Endothelial cell of umbilical vein (primary cell): ENCODE measurements around the gene PCNA. TPM values are rescaled to one million over a fixed set of nuclear protein-coding genes. Genes with fewer than 3 reads are reported as not detected.

Source experiments
- BruUV-seq: library from RNA; stranded (reverse); fragments of 400-500 nt; replicated peaks from 2 replicates; lab custom pipeline; 2021; lab: Mats Ljungman, UMichigan
- CTCF ChIA-PET: fragments of 300-600, 350-600 bp; sonication (Branson Sonifier 250); formaldehyde crosslinking; loops from one replicate; lab custom pipeline; 2021; ENCODE audit warnings: antibody characterized with exemption, inconsistent platforms; lab: Charles Lee
- POLR2A ChIA-PET: fragments of 300-600, 350-600 bp; sonication (Branson Sonifier 250); formaldehyde crosslinking; loops from one replicate; lab custom pipeline; 2021; ENCODE audit warnings: antibody characterized with exemption, inconsistent platforms; lab: Charles Lee
- DNase-seq: peaks from one replicate; pipeline ENCODE4 v3.0.0-alpha.2; 2011; ENCODE audit warnings: low read depth, low spot score
- FAIRE-seq: peaks from 2 replicates; lab custom pipeline; 2011; peaks lifted over from hg19 to GRCh38; lab: Jason Lieb, UNC
- H2AFZ ChIP-seq: 2 replicates; pipeline ENCODE4 v1.6.0; 2012; ENCODE audit warnings: low read depth, low read length, control low read depth, inconsistent platforms
- H3K27ac ChIP-seq: 2 replicates; pipeline ENCODE4 v1.5.1; 2011; ENCODE audit warnings: low read depth, mild to moderate bottlenecking, control low read depth, low read length, moderate library complexity; ENCODE audit not compliant: insufficient read depth
- H3K27me3 ChIP-seq, 2 experiments: 2 replicates each; pipeline versions ENCODE4 v1.6.0 to v1.6.1; 2011; ENCODE audit warnings: low read length in 2 of 2, mixed read lengths in 1 of 2; ENCODE audit not compliant: control insufficient read depth in 2 of 2, insufficient read depth in 2 of 2
- H3K36me3 ChIP-seq, 2 experiments: 2 replicates in 1 of 2; 3 replicates in 1 of 2; pipeline ENCODE4 v1.5.1; 2011; ENCODE audit warnings: low read length in 2 of 2, mild to moderate bottlenecking in 1 of 2, moderate library complexity in 1 of 2; ENCODE audit not compliant: control insufficient read depth in 2 of 2, insufficient read depth in 2 of 2; ENCODE audit errors: extremely low read depth in 1 of 2
- H3K4me1 ChIP-seq: 3 replicates; pipeline ENCODE4 v1.5.1; 2011; ENCODE audit warnings: mild to moderate bottlenecking, low read length; ENCODE audit not compliant: control insufficient read depth, insufficient read depth; ENCODE audit errors: extremely low read depth
- H3K4me2 ChIP-seq: 2 replicates; pipeline ENCODE4 v1.6.1; 2011; ENCODE audit warnings: low read length, control low read depth, mixed read lengths; ENCODE audit not compliant: insufficient read depth
- H3K4me3 ChIP-seq, 3 experiments: fragments of 200-600 bp in 1 of 3; sonication (generic), shearing (Covaris generic) in 1 of 3; replicated peaks in 1 of 3; 2 replicates each; pipeline ENCODE4 v1.5.1; 2011 to 2016; ENCODE audit warnings: control low read depth in 3 of 3, low read length in 3 of 3, mild to moderate bottlenecking in 2 of 3, inconsistent platforms in 1 of 3, low read depth in 1 of 3, moderate library complexity in 1 of 3; ENCODE audit not compliant: insufficient read depth in 1 of 3
- H3K79me2 ChIP-seq: 2 replicates; pipeline ENCODE4 v1.6.0; 2012; ENCODE audit warnings: low read length, inconsistent platforms; ENCODE audit not compliant: control insufficient read depth, insufficient read depth
- H3K9ac ChIP-seq: replicated peaks from 2 replicates; pipeline ENCODE3; 2011; ENCODE audit warnings: low read length, control low read depth; ENCODE audit not compliant: insufficient read depth; ENCODE audit errors: extremely low read depth
- H3K9me1 ChIP-seq: replicated peaks from 3 replicates; pipeline ENCODE4 v1.6.0; 2011; ENCODE audit warnings: mild to moderate bottlenecking, low read length; ENCODE audit not compliant: control insufficient read depth, insufficient read depth; ENCODE audit errors: extremely low read depth
- H3K9me3 ChIP-seq: replicated peaks from 2 replicates; pipeline ENCODE4 v1.5.1; 2012; ENCODE audit warnings: low read length, inconsistent platforms; ENCODE audit not compliant: control insufficient read depth, insufficient read depth
- H4K20me1 ChIP-seq: replicated peaks from 2 replicates; pipeline ENCODE3; 2011; ENCODE audit warnings: mild to moderate bottlenecking, low read length; ENCODE audit not compliant: control insufficient read depth, insufficient read depth; ENCODE audit errors: extremely low read depth
- EZH2 ChIP-seq: IDR thresholded peaks from 2 replicates; pipeline ENCODE4 v1.6.1; 2012; ENCODE audit warnings: borderline replicate concordance, low read depth, mild to moderate bottlenecking, moderate library complexity, low read length, inconsistent platforms; ENCODE audit not compliant: severe bottlenecking
- FOS ChIP-seq: IDR thresholded peaks from 2 replicates; pipeline ENCODE4 v1.6.1; 2011; ENCODE audit warnings: mild to moderate bottlenecking, low read length, moderate library complexity, borderline replicate concordance; ENCODE audit not compliant: insufficient read depth
- GATA2 ChIP-seq: IDR thresholded peaks from 2 replicates; pipeline ENCODE4 v1.7.0; 2011; ENCODE audit warnings: low read depth, mild to moderate bottlenecking, moderate library complexity, mixed read lengths, low read length; ENCODE audit not compliant: insufficient read length, insufficient read depth
- JUN ChIP-seq: IDR thresholded peaks from 2 replicates; pipeline ENCODE4 v1.6.1; 2011; ENCODE audit warnings: borderline replicate concordance, low read depth; ENCODE audit not compliant: insufficient read length, insufficient read depth
- MAX ChIP-seq: IDR thresholded peaks from 2 replicates; pipeline ENCODE4 v1.6.1; 2011; ENCODE audit not compliant: insufficient read depth, insufficient read length
- MYC ChIP-seq: IDR thresholded peaks from one replicate; pipeline ENCODE4 v1.6.1; 2011; ENCODE audit warnings: mild to moderate bottlenecking, low read depth, low read length
- POLR2A ChIP-seq: IDR thresholded peaks from 2 replicates; pipeline ENCODE4 v1.6.1; 2012; ENCODE audit warnings: low read depth, mild to moderate bottlenecking, control low read depth, low read length
- POLR2AphosphoS5 ChIP-seq: IDR thresholded peaks from 2 replicates; pipeline ENCODE4 v1.6.1; 2012; ENCODE audit warnings: low read depth, mild to moderate bottlenecking, control low read depth, low read length, moderate library complexity; ENCODE audit not compliant: insufficient read depth
- dilution Hi-C: fragments of 300-500 bp; cut with MboI; formaldehyde crosslinking; loops from one replicate; pipeline ENCODE4 v1.15.0; 2019; ENCODE audit warnings: low sequenced_read_pairs; ENCODE audit not compliant: extremely low pct_ligation_motif_present
- intact Hi-C: fragments of 100-400 bp; cut with micrococcal nuclease; formaldehyde crosslinking; loops from one replicate; pipeline ENCODE4 v1.10.0; 2022
- polyA plus RNA-seq, 4 experiments: library from polyadenylated mRNA; depleted of rRNA in 3 of 4; stranded (reverse) in 3 of 4; unstranded in 1 of 4; fragments of >200 nt; gene quantifications; 2 replicates each; pipeline versions ENCODE4 v1.2.1 to v1.2.3, GENCODE V29; 2011 to 2012; ENCODE audit warnings: missing spikeins in 1 of 4
- total RNA-seq: library from RNA; stranded (reverse); gene quantifications from 2 replicates; pipeline ENCODE4 v1.2.3, GENCODE V29; 2021
- TF ChIP-seq, protein P1 (sequence below), 2 donors: IDR thresholded peaks; 1 replicate in 1 of 2; 2 replicates in 1 of 2; pipeline ENCODE4 v1.5.1; 2011; ENCODE audit warnings: low read length in 2 of 2, mild to moderate bottlenecking in 2 of 2, moderate library complexity in 2 of 2, control low read depth in 1 of 2, inconsistent platforms in 1 of 2, low read depth in 1 of 2; ENCODE audit not compliant: insufficient read depth in 1 of 2; ENCODE audit errors: extremely low read depth in 1 of 2

The PCNA gene
- total and polyA plus RNA-seq, 2 donors (not counting 3 experiments of a cell fraction or from before 2014, with no cell fraction given), result 175 to 295 TPM

DNA sequence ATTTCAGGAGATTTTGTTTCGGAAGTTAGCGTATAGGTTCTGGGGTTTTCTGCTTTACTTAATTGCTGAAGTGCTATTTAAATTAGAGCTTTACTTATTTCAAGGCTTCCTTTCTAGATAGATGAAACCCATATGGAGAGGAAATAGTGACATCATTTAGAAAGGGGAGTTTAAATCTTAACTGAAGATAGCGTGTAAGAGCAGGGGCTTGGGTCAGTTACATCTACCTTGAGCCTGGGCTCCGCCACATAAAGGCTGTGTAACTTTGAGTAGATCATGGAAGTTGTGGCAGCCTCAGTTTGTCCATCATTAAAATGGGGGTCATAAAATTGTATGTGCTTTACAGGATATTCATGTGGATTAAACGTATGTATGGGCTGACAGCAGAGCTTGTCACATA is 11.7 kb upstream of the PCNA start:
- Histone ChIP-seq H3K27me3 (no peaks in the 10 kb centered on the region), H3K4me3 (no peak overlapping the region), H3K9me1 (no peaks in the 10 kb centered on the region), H3K79me2 (peaks cover 38% of the 10 kb centered on the region), H3K9me3 (no peaks in the 10 kb centered on the region), H2AFZ (no peak overlapping the region), H3K36me3 (no peaks in the 10 kb centered on the region), H3K9ac (no peak overlapping the region), H3K4me1 (peaks cover 7% of the 10 kb centered on the region), H4K20me1 (no peaks in the 10 kb centered on the region), H3K27ac (no peak overlapping the region), H3K4me2 (no peak overlapping the region)
- intact Hi-C loops, result no loop called here
- no TSS peak for BruUV-seq
- FAIRE-seq, result no peak
- CTCF ChIA-PET, result interaction anchor here (1.1 to 2.1 kb wide), 2 partner anchors 61 to 91 kb away, joined by 3 to 18 read pairs; no protein-coding TSS in a partner anchor
- dilution Hi-C loops, result no loop called here
- DNase-seq, result no peak
- POLR2A ChIA-PET, result no interaction called here
- no peak for TF ChIP-seq MYC
- TF ChIP-seq POLR2AphosphoS5, result no peak
- no peak for TF ChIP-seq JUN

- H3K4me3 ChIP-seq, result no peak overlapping the region
- BruUV-seq, result no TSS peak
- H3K9me1 ChIP-seq, result no peaks in the 10 kb centered on the region
- H4K20me1 ChIP-seq, result no peaks in the 10 kb centered on the region
- DNase-seq, result no peak
- H3K27ac ChIP-seq, result no peak overlapping the region
- H3K9ac ChIP-seq, result no peak overlapping the region
- no peaks in the 10 kb centered on the region for H3K27me3 ChIP-seq
- intact Hi-C loops, result loop anchor here (10.0 kb wide), 1 partner anchor 226 kb away; no protein-coding TSS in a partner anchor
- TF ChIP-seq POLR2A (no peak), FOS (no peak), POLR2AphosphoS5 (no peak), MAX (no peak), GATA2 (no peak), JUN (no peak), EZH2 (no peak), MYC (no peak)
- TF ChIP-seq, protein P1, sequence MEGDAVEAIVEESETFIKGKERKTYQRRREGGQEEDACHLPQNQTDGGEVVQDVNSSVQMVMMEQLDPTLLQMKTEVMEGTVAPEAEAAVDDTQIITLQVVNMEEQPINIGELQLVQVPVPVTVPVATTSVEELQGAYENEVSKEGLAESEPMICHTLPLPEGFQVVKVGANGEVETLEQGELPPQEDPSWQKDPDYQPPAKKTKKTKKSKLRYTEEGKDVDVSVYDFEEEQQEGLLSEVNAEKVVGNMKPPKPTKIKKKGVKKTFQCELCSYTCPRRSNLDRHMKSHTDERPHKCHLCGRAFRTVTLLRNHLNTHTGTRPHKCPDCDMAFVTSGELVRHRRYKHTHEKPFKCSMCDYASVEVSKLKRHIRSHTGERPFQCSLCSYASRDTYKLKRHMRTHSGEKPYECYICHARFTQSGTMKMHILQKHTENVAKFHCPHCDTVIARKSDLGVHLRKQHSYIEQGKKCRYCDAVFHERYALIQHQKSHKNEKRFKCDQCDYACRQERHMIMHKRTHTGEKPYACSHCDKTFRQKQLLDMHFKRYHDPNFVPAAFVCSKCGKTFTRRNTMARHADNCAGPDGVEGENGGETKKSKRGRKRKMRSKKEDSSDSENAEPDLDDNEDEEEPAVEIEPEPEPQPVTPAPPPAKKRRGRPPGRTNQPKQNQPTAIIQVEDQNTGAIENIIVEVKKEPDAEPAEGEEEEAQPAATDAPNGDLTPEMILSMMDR (IDR thresholded peaks at IDR 0.05; ENCODE audit: extremely low read depth in 1 of 2, insufficient read depth in 1 of 2, low read depth in 1 of 2, low read length in 2 of 2), result no peak
- no peak for FAIRE-seq
- peaks cover 10% of the 10 kb centered on the region for H3K4me1 ChIP-seq
- H3K4me2 ChIP-seq, result no peak overlapping the region
- dilution Hi-C loops, result no loop called here
- POLR2A ChIA-PET, result no interaction called here
- no peaks in the 10 kb centered on the region for H3K36me3 ChIP-seq
- H2AFZ ChIP-seq, result no peak overlapping the region
- no peaks in the 10 kb centered on the region for H3K9me3 ChIP-seq
- H3K79me2 ChIP-seq, result peaks cover 29% of the 10 kb centered on the region
- CTCF ChIA-PET, result interaction anchor here (5.6 kb wide), 1 partner anchor 63 kb away, joined by 371 read pairs; no protein-coding TSS in a partner anchor
Observed at GRCh38 chr20:5128886-5129285, 9.1 kb upstream of the PCNA start.
